GM21723 (cell line): ENCODE results near the gene PRDM1.

Experiments used
- ATAC-seq: cut with Tn5 transposase; IDR thresholded peaks from one replicate; pipeline ENCODE4 v1.9.1; 2021; ENCODE audit warnings: mild to moderate bottlenecking, moderate library complexity; ENCODE audit not compliant: unreplicated experiment

PRDM1 gene

GRCh38 chr6:106094261-106094963, 8.3 kb downstream of the PRDM1 start:
- ATAC-seq, result no peak

GRCh38 chr6:106094964-106095335, 8.8 kb downstream of the PRDM1 start:
- ATAC-seq, result no peak

- ATAC-seq, result peak; percentile 55
These were observed 11.5 kb downstream of the PRDM1 start for GRCh38 chr6:106097411-106098231.

GRCh38 chr6:106098383-106099234, 12.5 kb downstream of the PRDM1 start:
- ATAC-seq, result peak; percentile 38

GRCh38 chr6:106099235-106099537, 13.1 kb downstream of the PRDM1 start:
- no peak for ATAC-seq

GRCh38 chr6:106100755-106101154, 14.6 kb downstream of the PRDM1 start:
- ATAC-seq, result no peak

- ATAC-seq, result no peak
These were observed 15.3 kb downstream of the PRDM1 start for GRCh38 chr6:106101466-106101865.

GRCh38 chr6:106102034-106102433, 15.9 kb downstream of the PRDM1 start:
- ATAC-seq, result peak; percentile 69

- ATAC-seq, result no peak
These were observed 17.0 kb downstream of the PRDM1 start for GRCh38 chr6:106102967-106103727.

GRCh38 chr6:106103728-106104109, 17.6 kb downstream of the PRDM1 start:
- peak; percentile 44 for ATAC-seq

- no peak for ATAC-seq
These were observed 18.3 kb downstream of the PRDM1 start for GRCh38 chr6:106104476-106104875.

GRCh38 chr6:106104941-106105340, 18.8 kb downstream of the PRDM1 start:
- ATAC-seq, result no peak

GRCh38 chr6:106105493-106105892, 19.4 kb downstream of the PRDM1 start:
- ATAC-seq, result no peak

- ATAC-seq, result no peak
These were observed 20.3 kb downstream of the PRDM1 start for GRCh38 chr6:106106276-106107042.

- ATAC-seq, result no peak
These were observed 21.0 kb downstream of the PRDM1 start for GRCh38 chr6:106107043-106107613.

GRCh38 chr6:106108129-106108528, 22.0 kb downstream of the PRDM1 start:
- ATAC-seq, result no peak

- ATAC-seq, result no peak
These were observed 22.9 kb downstream of the PRDM1 start for GRCh38 chr6:106109029-106109428.

- ATAC-seq, result no peak
These were observed 24.2 kb downstream of the PRDM1 start for GRCh38 chr6:106110164-106110826.

GRCh38 chr6:106112433-106112832, 26.3 kb downstream of the PRDM1 start:
- ATAC-seq, result no peak
